GM12892 (cell line): ENCODE measurements around the gene OSBPL3.
"Not testable (repeated sequence)": the region's sequence is repeated elsewhere in the genome, so short reads cannot be mapped to it uniquely, and the experiment has no call there.

Experiments
- DNase-seq: peaks from one replicate; pipeline ENCODE4 v3.0.0; 2011; ENCODE audit not compliant: insufficient read length
- FAIRE-seq: peaks from 2 replicates; lab custom pipeline; 2011; peaks lifted over from hg19 to GRCh38; lab: Jason Lieb, UNC
- POLR2A ChIP-seq: IDR thresholded peaks from 2 replicates; pipeline ENCODE4 v1.6.1; 2011; ENCODE audit warnings: low read depth, low read length, control low read depth
- POLR2AphosphoS5 ChIP-seq: IDR thresholded peaks from 2 replicates; pipeline ENCODE4 v1.6.1; 2011; ENCODE audit warnings: low read depth, low read length, control low read depth
- TAF1 ChIP-seq: IDR thresholded peaks from 2 replicates; pipeline ENCODE4 v1.6.1; 2011; ENCODE audit warnings: low read depth, mild to moderate bottlenecking, control low read depth, low read length, borderline replicate concordance

The OSBPL3 gene

GRCh38 chr7:24812305-24812945 lies 167.6 kb downstream of the OSBPL3 start:
- DNase-seq (no peak), FAIRE-seq (peak; percentile 17)
- TF ChIP-seq POLR2A (no peak), POLR2AphosphoS5 (no peak), TAF1 (no peak)

- no peak for FAIRE-seq
- no peak for DNase-seq
- TF ChIP-seq POLR2AphosphoS5 (no peak), TAF1 (no peak), POLR2A (no peak)
Observed at GRCh38 chr7:24808518-24808917, 171.5 kb downstream of the OSBPL3 start.

GRCh38 chr7:24802300-24802699 lies 177.7 kb downstream of the OSBPL3 start:
- no peak for FAIRE-seq
- TF ChIP-seq POLR2A (no peak), TAF1 (no peak), POLR2AphosphoS5 (no peak)

DNA sequence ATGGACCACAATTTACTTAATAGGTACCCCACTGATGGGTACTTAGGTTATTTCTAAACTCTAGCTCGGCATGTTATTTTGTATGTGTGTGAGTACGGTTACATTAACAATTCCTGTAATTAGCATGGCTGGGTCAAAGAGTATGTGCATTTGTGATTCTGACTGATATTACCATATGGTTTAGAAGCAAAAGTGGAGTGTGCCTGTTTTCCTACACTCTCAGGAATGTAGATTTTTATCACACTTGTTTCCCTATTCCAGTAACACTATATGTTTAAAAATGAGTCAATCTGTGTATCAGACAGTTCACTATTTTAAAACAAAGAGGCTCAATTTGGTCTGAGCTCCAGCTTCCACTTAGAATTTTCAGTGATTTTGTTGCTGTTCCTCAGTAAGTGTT lies 178.1 kb downstream of the OSBPL3 start:
- TF ChIP-seq POLR2A (no peak), POLR2AphosphoS5 (no peak), TAF1 (no peak)
- no peak for DNase-seq
- no peak for FAIRE-seq

More at GRCh38 chr7:24802300-24802699, 177.7 kb downstream of the OSBPL3 start:
- no peak for DNase-seq

- no peak for TF ChIP-seq POLR2A
- TF ChIP-seq POLR2AphosphoS5, result no peak
- TF ChIP-seq TAF1, result no peak
- FAIRE-seq, result no peak
- DNase-seq, result no peak
Observed at GRCh38 chr7:24800667-24801066, 179.3 kb downstream of the OSBPL3 start.

DNA sequence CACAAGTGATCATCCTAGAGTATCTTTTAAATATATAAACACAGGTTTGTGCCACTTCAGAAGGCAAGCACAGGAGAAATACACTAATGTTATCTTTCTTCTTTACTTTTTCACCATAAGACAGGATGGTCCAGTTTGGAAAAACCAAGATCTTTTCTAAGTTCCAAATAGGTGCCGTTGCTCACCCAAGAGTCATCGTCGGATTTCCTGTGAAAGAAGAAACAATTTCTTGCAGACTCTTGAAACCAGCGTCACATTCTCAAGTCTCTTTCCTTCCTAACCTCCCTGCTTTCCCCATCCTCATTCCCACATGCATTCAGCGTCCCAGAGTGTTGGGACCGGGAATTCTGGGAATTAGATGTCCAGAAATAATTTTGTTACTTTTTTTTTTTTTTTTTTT lies 179.9 kb downstream of the OSBPL3 start:
- TF ChIP-seq POLR2A (no peak), TAF1 (no peak), POLR2AphosphoS5 (no peak)
- DNase-seq, result no peak
- no peak for FAIRE-seq

GRCh38 chr7:24799506-24799905 lies 180.5 kb downstream of the OSBPL3 start:
- TF ChIP-seq TAF1 (no peak), POLR2A (no peak), POLR2AphosphoS5 (no peak)
- FAIRE-seq, result no peak
- no peak for DNase-seq

DNA sequence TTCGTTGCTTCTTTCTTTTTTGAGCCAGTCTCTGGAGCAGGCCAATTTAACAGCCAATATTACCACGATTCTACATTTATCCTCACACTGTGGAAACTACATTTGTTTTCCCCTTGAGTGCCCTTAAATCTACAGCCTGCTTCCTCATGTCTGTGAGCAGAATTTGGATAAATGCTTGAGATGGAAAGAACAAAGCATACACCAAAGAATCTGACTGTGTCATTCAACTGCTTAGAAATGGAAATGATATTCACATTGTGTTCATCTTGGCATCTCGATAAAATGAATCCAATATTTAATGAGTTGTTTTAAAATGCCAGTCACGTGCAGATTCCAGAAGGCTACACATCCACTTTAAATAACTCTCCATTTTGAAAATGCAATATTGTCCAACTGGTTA lies 181.7 kb downstream of the OSBPL3 start:
- FAIRE-seq (no peak), DNase-seq (no peak)
- TF ChIP-seq TAF1, result no peak
- no peak for TF ChIP-seq POLR2AphosphoS5
- no peak for TF ChIP-seq POLR2A

- FAIRE-seq (no peak), DNase-seq (no peak)
- TF ChIP-seq TAF1 (no peak), POLR2AphosphoS5 (no peak), POLR2A (no peak)
Observed at GRCh38 chr7:24797270-24797669, 182.7 kb downstream of the OSBPL3 start.

- DNase-seq (no peak), FAIRE-seq (no peak)
Observed at GRCh38 chr7:24795407-24795767, 184.6 kb downstream of the OSBPL3 start.

DNA sequence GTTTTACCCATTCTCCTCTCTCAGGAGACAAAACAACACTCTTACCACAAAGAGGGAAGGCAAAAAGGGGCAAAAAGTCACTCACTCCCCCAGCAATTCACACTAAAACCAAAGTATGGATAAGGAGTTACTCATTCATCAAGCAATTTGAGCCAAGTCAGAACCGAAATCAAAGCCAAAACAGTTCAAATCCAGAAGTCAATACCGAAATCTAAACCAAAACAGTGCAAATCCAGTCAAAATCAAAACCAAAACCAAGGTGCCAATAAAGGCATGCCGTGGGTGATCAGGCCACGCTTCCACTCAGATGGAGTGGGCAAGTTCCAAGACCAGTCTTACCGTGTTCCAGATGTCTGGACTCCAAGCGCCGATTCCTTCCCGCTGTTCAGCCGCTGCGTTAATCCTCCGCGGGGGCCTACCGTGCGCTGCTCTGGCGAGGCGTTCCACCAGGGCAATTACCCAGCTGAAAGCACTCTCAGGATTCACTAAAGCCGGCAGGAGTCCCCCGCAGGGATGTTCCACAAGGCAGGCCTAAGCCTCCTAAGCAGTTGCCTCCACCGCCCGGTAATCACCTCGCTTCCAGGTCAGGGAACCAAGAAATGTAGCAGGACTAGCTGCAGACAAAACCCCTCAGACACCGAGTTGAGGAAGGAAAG lies 185.1 kb downstream of the OSBPL3 start:
- FAIRE-seq, DNase-seq: not testable (repeated sequence)

More at GRCh38 chr7:24795407-24795767, 184.6 kb downstream of the OSBPL3 start:
- TF ChIP-seq POLR2A, result no peak
- no peak for TF ChIP-seq TAF1
- TF ChIP-seq POLR2AphosphoS5, result no peak

DNA sequence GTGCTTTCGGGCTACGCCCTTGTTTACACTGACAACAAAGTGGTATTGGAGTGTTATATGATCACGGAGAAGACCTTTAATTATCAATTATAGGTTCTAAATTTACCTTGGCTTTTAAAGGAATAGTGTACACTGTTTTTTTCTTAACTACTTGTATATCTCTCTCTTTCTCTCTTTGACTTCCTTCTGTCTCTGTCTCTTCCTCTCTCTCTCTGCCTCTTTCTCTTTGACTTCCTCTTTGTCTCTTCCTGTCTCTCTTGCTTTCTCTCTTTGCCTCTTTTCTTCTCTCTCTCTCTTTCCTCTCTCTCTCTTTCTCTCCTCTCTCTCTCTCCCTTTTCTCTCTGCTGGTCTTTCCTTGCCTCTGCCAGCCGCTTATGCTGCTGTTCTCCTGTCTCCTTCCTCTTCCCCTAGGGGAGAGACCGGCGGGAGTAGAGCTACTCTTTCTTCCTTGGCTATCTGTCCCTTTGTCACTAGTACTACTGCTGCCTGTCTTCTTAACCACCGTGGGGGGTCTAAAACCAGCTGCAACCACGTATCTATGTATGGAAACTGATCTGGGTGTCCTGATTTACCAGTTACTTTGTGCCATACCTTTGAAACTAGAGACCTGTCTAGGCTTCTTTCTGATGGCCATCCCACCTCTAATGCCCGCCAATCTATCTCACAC lies 185.9 kb downstream of the OSBPL3 start:
- TF ChIP-seq POLR2A, result no peak
- TF ChIP-seq TAF1, result no peak
- TF ChIP-seq POLR2AphosphoS5, result no peak

More for the DNA sequence above, 185.9 kb downstream of the OSBPL3 start:
- FAIRE-seq (no peak), DNase-seq (no peak)
